ENCODE results near the gene GRIK4.

GRCh38 chr11:120550007-120550406 is 38.5 kb downstream of the GRIK4 start:
- TF ChIP-seq, protein P1, sequence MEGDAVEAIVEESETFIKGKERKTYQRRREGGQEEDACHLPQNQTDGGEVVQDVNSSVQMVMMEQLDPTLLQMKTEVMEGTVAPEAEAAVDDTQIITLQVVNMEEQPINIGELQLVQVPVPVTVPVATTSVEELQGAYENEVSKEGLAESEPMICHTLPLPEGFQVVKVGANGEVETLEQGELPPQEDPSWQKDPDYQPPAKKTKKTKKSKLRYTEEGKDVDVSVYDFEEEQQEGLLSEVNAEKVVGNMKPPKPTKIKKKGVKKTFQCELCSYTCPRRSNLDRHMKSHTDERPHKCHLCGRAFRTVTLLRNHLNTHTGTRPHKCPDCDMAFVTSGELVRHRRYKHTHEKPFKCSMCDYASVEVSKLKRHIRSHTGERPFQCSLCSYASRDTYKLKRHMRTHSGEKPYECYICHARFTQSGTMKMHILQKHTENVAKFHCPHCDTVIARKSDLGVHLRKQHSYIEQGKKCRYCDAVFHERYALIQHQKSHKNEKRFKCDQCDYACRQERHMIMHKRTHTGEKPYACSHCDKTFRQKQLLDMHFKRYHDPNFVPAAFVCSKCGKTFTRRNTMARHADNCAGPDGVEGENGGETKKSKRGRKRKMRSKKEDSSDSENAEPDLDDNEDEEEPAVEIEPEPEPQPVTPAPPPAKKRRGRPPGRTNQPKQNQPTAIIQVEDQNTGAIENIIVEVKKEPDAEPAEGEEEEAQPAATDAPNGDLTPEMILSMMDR (conservative IDR thresholded peaks at IDR 0.05; ENCODE audit: low read depth, low read length), result no peak
- TF ChIP-seq MXI1 (IDR thresholded peaks at IDR 0.05; ENCODE audit: borderline replicate concordance, low read depth, low read length), result no peak
